ENCODE results near the gene GLI1.
"Not testable (repeated sequence)": the region's sequence is repeated elsewhere in the genome, so short reads cannot be mapped to it uniquely, and the experiment has no call there.

The GLI1 gene

GRCh38 chr12:57496822-57497221, 37.2 kb downstream of the GLI1 start:
- no peak for DNase-seq

- no peak for DNase-seq
Measured at GRCh38 chr12:57497223-57498131, 37.9 kb downstream of the GLI1 start.

- no peak for DNase-seq
Measured at GRCh38 chr12:57498132-57498502, 38.5 kb downstream of the GLI1 start.

DNA sequence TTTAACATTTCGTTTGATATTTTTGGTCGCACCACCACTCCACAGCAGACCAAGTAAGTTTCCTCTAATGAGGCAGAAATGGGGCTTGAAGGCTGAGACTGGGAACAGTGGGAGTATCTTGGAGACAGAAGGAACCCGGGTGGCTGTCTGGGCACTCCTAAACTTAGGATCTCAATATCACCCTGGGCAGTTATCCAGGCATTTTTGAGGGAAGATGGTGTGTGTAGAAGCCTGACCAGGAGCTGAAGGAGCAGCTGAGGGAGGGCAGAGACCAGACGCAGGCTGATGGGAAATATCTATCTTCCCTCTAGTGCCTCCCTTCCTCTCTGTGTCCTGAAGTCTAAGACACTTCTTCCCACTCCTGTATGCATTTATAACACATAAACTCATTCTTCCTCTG, 39.0 kb downstream of the GLI1 start:
- DNase-seq = no peak

GRCh38 chr12:57500213-57500612, 40.6 kb downstream of the GLI1 start:
- DNase-seq = no peak

DNA sequence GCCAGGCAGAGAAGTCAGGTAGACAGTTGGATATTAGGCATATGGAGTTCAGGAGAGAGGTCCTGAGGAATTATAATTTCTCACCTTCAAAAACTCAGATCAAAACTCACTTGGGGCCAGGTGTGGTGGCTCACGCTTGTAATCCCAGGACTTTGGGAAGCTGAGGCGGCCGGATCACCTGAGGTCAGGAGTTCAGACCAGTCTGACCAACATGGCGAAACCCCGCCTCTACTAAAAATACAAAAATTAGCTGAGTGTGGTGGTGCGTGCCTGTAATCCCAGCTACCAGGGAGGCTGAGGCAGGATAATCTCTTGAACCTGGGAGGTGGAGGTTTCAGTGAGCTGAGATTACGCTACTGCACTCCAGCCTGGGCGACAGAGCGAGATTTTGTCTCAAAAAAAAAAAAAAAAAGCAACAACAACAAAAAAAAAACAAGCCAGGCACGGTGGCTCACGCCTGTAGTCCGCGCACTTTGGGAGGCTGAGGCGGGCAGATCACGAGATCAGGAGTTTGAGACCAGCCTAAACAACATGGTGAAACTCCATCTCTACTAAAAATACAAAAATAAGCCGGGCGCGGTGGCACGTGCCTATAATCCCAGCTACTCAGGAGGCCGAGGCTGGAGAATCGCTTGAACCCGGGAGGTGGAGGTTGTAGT, 42.9 kb downstream of the GLI1 start:
- not testable (repeated sequence) for DNase-seq

GRCh38 chr12:57506541-57506940, 47.0 kb downstream of the GLI1 start:
- DNase-seq = not testable (repeated sequence)

DNA sequence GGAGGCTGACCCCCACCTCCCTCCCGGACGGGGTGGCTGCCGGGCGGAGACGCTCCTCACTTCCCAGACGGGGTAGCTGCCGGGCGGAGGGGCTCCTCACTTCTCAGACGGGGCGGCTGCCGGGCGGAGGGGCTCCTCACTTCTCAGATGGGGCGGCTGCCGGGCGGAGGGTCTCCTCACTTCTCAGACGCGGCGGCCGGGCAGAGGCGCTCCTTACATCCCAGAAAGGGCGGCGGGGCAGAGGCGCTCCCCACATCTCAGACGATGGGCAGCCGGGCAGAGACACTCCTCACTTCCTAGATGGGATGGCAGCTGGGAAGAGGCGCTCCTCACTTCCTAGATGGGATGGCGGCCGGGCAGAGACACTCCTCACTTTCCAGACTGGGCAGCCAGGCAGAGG, 48.2 kb downstream of the GLI1 start:
- not testable (repeated sequence) for DNase-seq

- no peak for DNase-seq
Measured at GRCh38 chr12:57511161-57511560, 51.6 kb downstream of the GLI1 start.

DNA sequence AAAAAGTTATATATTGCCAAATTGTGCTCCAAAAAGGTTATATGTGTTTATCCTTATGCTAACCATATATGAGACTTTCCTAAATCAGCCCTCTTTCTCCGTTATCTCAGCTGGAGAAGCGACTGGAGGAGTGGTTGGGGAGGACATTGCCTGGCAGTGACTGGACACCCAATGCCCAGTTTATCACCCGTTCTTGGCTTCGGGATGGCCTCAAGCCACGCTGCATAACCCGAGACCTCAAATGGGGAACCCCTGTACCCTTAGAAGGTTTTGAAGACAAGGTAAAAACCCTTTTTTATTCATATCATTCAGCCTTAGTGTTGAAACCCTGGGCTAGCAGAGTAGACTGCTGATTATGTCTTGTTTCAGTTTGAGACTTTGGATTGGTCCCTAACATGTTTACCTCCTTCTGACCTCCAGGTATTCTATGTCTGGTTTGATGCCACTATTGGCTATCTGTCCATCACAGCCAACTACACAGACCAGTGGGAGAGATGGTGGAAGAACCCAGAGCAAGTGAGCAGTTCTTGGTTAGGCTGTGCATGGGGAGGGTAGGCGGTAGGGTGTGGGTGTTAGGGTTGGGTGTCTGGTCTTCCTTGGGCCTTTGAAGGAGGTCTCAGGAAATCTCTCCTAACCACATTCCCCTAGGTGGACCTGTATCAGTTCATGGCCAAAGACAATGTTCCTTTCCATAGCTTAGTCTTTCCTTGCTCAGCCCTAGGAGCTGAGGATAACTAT, 52.2 kb downstream of the GLI1 start:
- DNase-seq = no peak

DNA sequence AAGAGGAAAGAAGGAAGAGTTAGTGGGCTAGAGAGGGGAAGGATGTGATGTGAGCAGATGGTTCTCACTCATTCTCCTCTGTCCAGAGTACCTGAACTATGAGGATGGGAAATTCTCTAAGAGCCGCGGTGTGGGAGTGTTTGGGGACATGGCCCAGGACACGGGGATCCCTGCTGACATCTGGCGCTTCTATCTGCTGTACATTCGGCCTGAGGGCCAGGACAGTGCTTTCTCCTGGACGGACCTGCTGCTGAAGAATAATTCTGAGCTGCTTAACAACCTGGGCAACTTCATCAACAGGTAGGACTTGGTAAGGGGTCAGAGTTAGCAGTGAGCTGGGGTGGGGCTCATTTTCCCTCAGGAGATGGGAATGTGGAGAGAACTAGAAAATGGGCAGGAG, 53.1 kb downstream of the GLI1 start:
- DNase-seq = no peak

GRCh38 chr12:57513266-57513665, 53.7 kb downstream of the GLI1 start:
- DNase-seq = no peak

DNA sequence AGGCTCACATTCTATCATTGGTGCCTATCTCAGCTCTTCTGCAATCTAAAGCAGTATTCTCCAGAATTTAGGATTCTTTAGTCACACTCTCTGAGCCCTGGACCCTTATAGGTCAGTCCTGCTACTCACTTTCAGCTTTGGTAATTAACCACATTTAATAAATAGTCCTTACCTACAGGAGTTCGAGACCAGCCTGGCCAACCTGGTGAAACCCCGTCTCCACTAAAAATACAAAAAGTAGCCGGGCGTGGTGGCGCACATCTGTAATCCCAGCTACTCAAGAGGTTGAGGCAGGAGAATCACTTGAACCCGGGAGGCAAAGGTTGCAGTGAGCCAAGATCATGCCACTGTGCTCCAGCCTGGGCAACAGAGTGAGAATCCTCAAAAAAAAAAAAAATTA, 54.1 kb downstream of the GLI1 start:
- DNase-seq = not testable (repeated sequence)

DNA sequence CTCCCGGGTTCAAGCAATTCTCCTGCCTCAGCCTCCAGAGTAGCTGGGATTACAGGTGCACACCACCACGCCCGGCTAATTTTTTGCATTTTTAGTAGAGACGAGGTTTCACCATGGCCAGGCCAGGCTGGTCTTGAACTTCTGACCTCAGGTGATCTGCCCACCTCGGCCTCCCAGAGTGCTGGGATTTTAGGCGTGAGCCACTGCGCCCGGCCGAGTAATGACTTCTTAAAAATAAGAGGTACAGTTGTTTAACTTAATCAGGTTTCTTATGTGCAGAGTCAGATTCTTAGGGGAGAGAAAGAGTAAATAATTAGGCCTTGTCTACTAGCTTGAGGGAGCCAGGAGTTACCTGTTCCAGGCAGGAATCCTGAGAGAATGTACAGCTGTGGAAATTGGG, 54.7 kb downstream of the GLI1 start:
- DNase-seq = not testable (repeated sequence)

DNA sequence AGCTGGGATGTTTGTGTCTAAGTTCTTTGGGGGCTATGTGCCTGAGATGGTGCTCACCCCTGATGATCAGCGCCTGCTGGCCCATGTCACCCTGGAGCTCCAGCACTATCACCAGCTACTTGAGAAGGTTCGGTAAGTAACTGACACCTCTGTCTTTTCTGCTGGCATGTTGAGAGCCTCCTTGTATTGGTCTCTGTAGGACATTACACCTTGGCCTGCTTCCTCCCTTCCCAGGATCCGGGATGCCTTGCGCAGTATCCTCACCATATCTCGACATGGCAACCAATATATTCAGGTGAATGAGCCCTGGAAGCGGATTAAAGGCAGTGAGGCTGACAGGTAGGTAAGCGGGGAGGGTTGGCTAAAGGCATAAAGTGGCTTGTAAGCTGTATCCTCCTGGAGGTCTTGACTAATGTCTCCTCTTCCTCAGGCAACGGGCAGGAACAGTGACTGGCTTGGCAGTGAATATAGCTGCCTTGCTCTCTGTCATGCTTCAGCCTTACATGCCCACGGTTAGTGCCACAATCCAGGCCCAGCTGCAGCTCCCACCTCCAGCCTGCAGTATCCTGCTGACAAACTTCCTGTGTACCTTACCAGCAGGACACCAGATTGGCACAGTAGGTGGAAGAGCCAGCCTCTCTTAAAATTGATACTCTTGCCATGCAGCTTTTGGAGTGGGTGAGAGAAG, 55.3 kb downstream of the GLI1 start:
- no peak for DNase-seq

DNA sequence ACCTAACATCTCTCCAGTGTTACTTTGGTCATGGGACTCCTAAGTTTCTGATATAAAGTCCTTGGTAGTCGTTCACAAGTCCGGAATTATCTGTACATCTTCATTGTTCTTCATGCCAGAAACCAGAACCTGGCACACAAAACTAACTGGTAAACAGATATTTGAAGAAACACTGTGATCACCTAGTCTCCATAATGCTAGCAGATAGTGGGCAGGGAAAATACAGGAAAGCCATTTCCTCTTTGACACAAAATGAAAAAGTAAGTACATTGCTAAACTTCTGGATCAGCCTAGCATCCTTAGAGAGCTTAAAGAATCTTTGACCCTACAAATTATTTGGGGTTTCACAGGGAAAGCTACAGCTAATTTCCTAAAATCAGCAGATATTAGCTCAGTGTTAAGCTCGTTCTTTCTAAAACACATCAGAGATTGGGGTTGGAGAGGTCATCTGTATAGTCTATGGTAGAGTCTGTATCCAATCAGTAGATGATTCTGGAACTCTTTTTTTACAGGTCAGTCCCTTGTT, 55.9 kb downstream of the GLI1 start:
- DNase-seq = no peak

DNA sequence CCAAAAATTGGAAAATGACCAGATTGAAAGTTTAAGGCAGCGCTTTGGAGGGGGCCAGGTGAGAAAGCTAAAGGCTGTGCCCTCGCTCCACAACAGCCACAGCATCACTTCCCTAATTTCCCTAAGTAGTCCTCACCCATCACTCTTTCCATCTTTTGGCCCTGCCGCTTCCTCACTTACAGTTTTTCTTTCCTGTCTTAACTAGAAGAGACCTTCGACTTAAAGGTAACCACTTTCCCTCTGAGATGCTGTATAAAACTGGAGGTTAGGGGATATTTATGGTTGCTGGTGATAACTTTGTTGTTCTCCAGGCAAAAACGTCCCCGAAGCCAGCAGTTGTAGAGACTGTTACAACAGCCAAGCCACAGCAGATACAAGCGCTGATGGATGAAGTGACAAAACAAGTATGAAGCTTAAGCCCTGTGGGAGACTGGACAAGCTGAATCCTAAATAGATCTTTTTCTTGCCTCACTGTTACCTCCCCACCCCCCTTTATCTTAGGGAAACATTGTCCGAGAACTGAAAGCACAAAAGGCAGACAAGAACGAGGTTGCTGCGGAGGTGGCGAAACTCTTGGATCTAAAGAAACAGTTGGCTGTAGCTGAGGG, 56.5 kb downstream of the GLI1 start:
- no peak for DNase-seq

- DNase-seq = no peak
Measured at GRCh38 chr12:57516617-57517153, 57.1 kb downstream of the GLI1 start.

DNA sequence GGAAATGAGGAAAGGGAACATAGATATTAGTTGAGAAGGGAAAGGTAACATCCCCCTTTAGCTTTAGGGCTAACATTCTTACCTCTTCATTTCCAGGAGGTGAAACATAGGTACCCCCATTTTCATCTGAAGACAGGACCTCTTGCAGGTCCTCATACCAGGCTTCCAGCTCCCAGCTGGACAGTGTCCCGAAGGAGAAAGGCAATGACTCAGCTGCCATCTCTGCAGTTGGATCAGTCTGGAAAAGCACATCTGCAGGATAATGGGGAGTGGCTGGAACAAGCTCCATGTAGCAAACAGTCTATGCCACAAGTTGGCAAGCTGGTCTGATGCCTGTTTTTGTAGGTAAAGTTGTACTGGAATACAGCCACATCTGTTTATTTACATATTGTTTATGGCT, 57.6 kb downstream of the GLI1 start:
- no peak for DNase-seq

DNA sequence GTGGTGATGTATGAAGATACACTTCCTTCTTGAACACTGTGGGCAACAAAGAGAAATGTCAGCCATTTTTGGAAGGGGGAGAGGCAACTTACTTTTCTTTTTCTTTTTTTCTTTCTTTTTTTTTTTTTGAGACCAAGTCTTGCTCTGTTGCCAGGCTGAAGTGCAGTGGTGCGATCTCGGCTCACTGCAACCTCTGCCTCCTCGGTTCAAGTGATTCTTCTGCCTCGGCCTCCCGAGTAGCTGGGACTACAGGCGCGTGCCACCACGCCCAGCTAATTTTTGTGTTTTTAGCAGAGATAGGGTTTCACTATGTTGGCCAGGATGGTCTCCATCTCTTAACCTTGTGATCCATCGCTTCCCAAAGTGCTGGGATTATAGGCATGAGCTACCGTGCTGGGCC, 58.1 kb downstream of the GLI1 start:
- DNase-seq = not testable (repeated sequence)
